Stimulated activated naive CD8-positive, alpha-beta T cell treated with anti-CD3 and anti-CD28 coated beads, Interleukin-15, Interleukin-2, amounts not matched to agents 100 ng/mL and 50 ng/mL, for 24 hours (primary cell): ENCODE results near the gene CTNND2.

ENCODE experiments used
- H3K27ac Mint-ChIP-seq: one replicate; pipeline ENCODE4 v1.8.0; 2021; ENCODE audit warnings: mild to moderate bottlenecking, mixed read lengths
- H3K27me3 Mint-ChIP-seq: one replicate; pipeline ENCODE4 v1.8.0; 2021; ENCODE audit warnings: mixed read lengths
- H3K36me3 Mint-ChIP-seq: one replicate; pipeline ENCODE4 v1.8.0; 2021; ENCODE audit warnings: low read depth, mixed read lengths
- H3K4me1 Mint-ChIP-seq: one replicate; pipeline ENCODE4 v1.8.0; 2021; ENCODE audit warnings: low read depth, mixed read lengths
- H3K4me3 Mint-ChIP-seq: one replicate; pipeline ENCODE4 v1.8.0; 2021; ENCODE audit warnings: mild to moderate bottlenecking, mixed read lengths
- H3K9me3 Mint-ChIP-seq: one replicate; pipeline ENCODE4 v1.8.0; 2021; ENCODE audit warnings: mixed read lengths

Gene CTNND2

GRCh38 chr5:11528720-11529119 lies 375.5 kb downstream of the CTNND2 start:
- Mint-ChIP-seq H3K36me3 (no peaks in the 10 kb centered on the region), H3K27ac (no peak overlapping the region), H3K4me1 (no peaks in the 10 kb centered on the region), H3K9me3 (no peaks in the 10 kb centered on the region), H3K4me3 (no peak overlapping the region), H3K27me3 (no peaks in the 10 kb centered on the region)

DNA sequence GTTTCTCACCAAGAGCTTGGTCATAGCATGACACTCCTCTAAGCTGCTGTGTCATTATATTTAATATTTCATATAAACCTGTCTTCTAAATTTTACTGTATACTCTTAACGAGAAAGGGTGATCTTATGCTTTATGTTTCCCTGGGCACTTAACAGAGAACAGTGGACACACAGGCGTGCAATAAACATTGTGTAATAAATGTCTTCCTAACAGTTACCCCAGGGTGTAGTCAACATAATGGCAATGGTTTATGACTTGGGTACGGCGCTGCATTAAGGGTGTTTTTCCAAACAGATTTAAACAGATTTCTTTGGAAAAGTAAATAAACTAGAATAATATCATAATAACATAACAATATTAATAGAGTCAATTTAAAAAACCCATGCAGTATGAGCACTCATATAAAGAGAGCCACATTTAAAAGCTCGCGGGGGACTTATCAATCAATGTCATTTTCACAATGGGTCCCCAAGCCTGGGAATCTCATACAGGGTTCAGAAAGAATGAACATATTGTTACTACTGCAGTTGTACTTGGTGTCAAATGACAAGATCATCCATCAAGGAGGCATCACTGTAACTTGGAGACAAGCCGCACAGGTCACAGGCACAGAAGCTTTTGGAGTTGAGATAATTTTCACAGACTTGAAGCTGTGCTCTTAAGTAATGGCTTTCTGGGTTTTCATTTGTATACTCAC lies 376.4 kb downstream of the CTNND2 start:
- Mint-ChIP-seq H3K4me1 (no peaks in the 10 kb centered on the region), H3K4me3 (no peak overlapping the region), H3K27me3 (no peaks in the 10 kb centered on the region), H3K27ac (no peak overlapping the region), H3K9me3 (no peaks in the 10 kb centered on the region), H3K36me3 (no peaks in the 10 kb centered on the region)

GRCh38 chr5:11525020-11525419 lies 379.2 kb downstream of the CTNND2 start:
- Mint-ChIP-seq H3K27me3 (no peaks in the 10 kb centered on the region), H3K4me3 (no peak overlapping the region), H3K4me1 (no peaks in the 10 kb centered on the region), H3K9me3 (no peaks in the 10 kb centered on the region), H3K36me3 (no peaks in the 10 kb centered on the region), H3K27ac (no peak overlapping the region)

DNA sequence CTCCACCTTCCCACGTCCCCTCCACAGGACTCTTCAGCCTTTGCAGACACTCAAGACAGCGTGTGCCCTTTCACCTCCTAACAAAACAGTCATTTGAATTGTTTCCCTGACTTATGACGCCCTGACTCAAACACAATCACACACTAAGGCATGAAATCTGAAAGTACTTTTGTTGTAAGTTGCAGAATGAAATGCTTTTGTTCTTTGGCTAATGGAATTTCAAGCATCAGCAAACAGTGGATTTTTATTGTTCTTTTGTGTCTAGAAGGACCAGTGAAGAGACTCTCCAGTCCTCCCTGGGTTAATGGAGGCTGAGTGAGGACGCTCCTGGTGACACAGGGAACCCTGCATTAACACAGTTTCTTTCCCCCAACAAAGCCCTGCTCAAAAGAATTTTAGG lies 380.1 kb downstream of the CTNND2 start:
- Mint-ChIP-seq H3K9me3 (no peaks in the 10 kb centered on the region), H3K27ac (no peak overlapping the region), H3K4me1 (no peaks in the 10 kb centered on the region), H3K27me3 (no peaks in the 10 kb centered on the region), H3K36me3 (no peaks in the 10 kb centered on the region), H3K4me3 (no peak overlapping the region)

DNA sequence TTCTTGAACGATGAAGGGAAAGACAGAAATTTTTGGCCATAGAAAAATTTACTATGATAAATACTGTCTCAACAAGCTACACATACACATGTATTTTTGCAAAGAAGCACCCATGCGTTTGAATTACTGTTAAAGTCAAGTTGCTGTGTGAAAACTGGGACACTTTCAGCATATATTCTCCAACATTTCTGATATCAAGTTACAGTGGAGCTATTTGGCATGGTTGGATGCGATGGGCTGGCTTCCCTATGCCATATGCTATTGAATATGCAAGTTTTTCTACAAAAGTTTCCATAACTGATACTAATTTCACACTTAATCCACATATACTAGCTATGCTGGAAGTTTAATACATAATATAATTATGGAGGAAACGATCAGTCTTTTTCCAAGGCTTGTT lies 381.4 kb downstream of the CTNND2 start:
- Mint-ChIP-seq H3K4me1 (no peaks in the 10 kb centered on the region), H3K27ac (no peak overlapping the region), H3K4me3 (no peak overlapping the region), H3K27me3 (no peaks in the 10 kb centered on the region), H3K9me3 (no peaks in the 10 kb centered on the region), H3K36me3 (no peaks in the 10 kb centered on the region)

DNA sequence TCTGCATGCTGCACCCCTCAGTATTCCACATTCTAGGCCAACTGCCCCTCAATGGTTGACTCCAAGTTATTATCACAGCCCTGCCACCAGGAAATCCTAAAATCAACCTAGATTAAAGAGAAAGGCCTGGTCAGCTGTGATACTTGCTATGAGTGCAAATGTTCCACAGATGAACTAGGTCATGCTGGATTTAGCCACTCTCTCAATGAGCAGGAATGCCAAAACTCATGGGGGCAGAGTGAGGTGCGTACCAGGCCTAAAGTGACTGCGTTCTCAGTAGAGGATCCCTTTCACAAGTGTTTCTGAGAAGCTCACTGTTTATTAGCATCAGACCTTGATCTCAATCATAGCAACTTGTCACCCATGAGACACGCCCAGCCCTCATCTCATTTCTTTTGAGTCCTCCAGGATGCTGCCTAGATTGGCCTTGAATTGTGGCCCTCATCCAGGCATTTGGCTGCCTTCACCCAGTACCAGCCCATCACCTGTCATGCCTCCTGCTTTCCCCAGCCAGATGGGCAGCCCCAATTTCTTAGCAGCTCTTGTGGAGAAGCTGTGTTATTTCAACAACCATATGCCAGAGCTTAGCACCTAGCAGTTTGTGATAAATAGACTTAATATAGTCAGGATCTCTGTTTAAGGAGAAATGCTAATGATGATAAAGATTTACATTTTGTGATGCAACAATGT lies 383.9 kb downstream of the CTNND2 start:
- H3K27ac Mint-ChIP-seq, result no peak overlapping the region
- H3K27me3 Mint-ChIP-seq, result no peaks in the 10 kb centered on the region
- no peaks in the 10 kb centered on the region for H3K4me1 Mint-ChIP-seq
- no peak overlapping the region for H3K4me3 Mint-ChIP-seq
- H3K9me3 Mint-ChIP-seq, result no peaks in the 10 kb centered on the region
- H3K36me3 Mint-ChIP-seq, result no peaks in the 10 kb centered on the region

DNA sequence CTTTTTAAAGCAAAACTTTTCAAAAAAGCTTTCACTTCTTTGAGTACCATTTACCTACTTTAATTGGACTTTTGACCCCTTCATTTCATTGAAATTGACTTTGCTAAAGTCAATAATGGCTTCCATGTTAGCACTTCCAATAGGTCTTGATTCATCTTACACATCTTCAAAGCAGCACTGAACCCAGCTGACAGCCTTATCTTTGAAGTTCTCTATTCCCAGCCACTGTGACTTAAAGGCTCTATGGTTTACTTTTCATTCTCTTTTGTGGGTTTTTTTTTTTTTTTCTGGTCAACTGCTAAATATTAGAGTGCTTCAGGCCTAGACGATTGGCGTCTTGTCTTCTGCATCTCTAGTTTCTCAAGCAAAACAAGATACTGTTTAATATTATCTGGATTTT lies 385.0 kb downstream of the CTNND2 start:
- Mint-ChIP-seq H3K9me3 (no peaks in the 10 kb centered on the region), H3K4me3 (no peak overlapping the region), H3K36me3 (no peaks in the 10 kb centered on the region), H3K27ac (no peak overlapping the region), H3K27me3 (no peaks in the 10 kb centered on the region), H3K4me1 (no peaks in the 10 kb centered on the region)

GRCh38 chr5:11518676-11519075 lies 385.6 kb downstream of the CTNND2 start:
- Mint-ChIP-seq H3K4me3 (no peak overlapping the region), H3K36me3 (no peaks in the 10 kb centered on the region), H3K9me3 (no peaks in the 10 kb centered on the region), H3K27me3 (no peaks in the 10 kb centered on the region), H3K27ac (no peak overlapping the region), H3K4me1 (no peaks in the 10 kb centered on the region)

- Mint-ChIP-seq H3K4me3 (no peak overlapping the region), H3K9me3 (no peaks in the 10 kb centered on the region), H3K27me3 (no peaks in the 10 kb centered on the region), H3K27ac (no peak overlapping the region), H3K4me1 (no peaks in the 10 kb centered on the region), H3K36me3 (no peaks in the 10 kb centered on the region)
Observed at GRCh38 chr5:11514705-11515432, 389.4 kb downstream of the CTNND2 start.

DNA sequence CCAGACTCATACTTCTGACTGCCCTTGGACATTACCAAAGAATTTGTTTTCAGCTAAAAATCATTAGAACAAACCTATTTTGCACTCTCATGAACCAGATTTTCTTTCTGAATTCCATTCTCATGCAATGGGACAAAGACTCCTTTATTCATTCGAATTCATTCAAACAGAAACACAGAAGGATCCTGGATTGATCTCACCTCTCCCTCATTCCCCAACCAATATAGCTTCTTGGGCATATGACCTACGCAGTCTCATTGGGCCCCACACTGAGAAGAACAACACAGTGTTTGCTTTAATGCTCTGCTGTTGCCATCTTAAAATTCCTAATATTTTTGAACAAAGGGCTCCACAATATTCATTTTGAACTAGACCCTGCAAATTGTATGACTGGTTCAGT lies 392.4 kb downstream of the CTNND2 start:
- Mint-ChIP-seq H3K4me1 (no peaks in the 10 kb centered on the region), H3K27me3 (no peaks in the 10 kb centered on the region), H3K9me3 (no peaks in the 10 kb centered on the region), H3K27ac (no peak overlapping the region), H3K4me3 (no peak overlapping the region), H3K36me3 (no peaks in the 10 kb centered on the region)

- Mint-ChIP-seq H3K36me3 (no peaks in the 10 kb centered on the region), H3K4me1 (no peaks in the 10 kb centered on the region), H3K9me3 (no peaks in the 10 kb centered on the region), H3K4me3 (no peak overlapping the region), H3K27ac (no peak overlapping the region), H3K27me3 (no peaks in the 10 kb centered on the region)
Observed at GRCh38 chr5:11510889-11511288, 393.4 kb downstream of the CTNND2 start.

DNA sequence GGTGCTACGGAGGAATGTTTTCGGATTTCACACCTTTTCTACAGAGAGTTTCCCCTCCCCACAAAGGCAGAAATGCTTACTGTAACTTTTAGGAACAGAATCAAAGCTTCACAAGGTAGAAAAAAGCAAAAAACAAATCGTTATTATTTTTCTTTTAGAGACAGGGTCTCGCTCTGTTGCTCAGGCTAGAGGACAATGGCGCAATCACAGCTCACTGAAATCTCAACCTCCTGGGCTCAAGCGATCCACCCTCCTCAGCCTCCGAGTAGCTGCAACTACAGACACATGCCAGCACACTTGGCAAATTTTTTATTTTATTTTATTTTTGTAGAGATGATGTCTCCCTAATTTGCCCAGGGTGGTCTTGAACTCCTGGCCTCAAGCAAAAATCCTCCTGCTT lies 394.5 kb downstream of the CTNND2 start:
- no peak overlapping the region for H3K27ac Mint-ChIP-seq
- no peaks in the 10 kb centered on the region for H3K9me3 Mint-ChIP-seq
- no peaks in the 10 kb centered on the region for H3K4me1 Mint-ChIP-seq
- no peaks in the 10 kb centered on the region for H3K27me3 Mint-ChIP-seq
- H3K4me3 Mint-ChIP-seq, result no peak overlapping the region
- H3K36me3 Mint-ChIP-seq, result no peaks in the 10 kb centered on the region

DNA sequence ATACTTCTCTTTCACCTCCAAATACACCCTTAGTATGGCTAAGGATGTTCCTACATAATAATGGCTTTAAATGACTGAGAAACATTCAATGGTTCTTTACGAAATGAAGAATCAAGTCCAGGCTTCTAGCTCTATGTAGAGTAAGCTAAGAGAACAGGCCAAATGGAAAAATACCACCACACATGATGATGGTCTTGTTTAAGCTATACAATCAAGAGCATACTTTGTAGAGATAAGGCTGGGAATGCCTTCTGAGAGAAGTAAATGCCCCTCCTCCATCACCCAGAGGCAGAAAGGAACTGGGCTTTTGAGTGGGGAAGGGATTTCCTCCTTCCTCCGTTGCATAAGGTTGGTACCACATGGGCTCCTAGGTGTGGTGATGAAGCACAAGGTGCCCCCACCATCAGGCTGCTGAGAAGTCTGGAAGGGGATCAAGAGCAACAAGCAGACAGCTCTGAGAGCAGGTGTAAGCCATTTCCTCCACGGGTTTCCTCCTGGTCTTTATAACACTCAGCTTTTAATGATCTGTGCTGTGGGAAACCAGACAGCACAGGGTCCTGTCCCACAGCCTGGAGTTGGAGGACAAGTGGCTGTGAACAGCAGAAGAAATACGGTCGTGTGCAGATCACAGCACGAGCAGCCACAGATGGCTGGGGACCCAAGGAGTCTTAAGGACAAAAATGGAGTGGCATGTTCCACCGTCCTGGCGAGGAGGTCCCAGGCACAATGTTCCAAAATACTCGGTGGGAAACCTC lies 396.9 kb downstream of the CTNND2 start:
- H3K36me3 Mint-ChIP-seq, result no peaks in the 10 kb centered on the region
- H3K4me1 Mint-ChIP-seq, result no peaks in the 10 kb centered on the region
- H3K27me3 Mint-ChIP-seq, result no peaks in the 10 kb centered on the region
- H3K4me3 Mint-ChIP-seq, result no peak overlapping the region
- H3K27ac Mint-ChIP-seq, result no peak overlapping the region
- no peaks in the 10 kb centered on the region for H3K9me3 Mint-ChIP-seq

- no peaks in the 10 kb centered on the region for H3K4me1 Mint-ChIP-seq
- H3K4me3 Mint-ChIP-seq, result no peak overlapping the region
- no peaks in the 10 kb centered on the region for H3K27me3 Mint-ChIP-seq
- H3K9me3 Mint-ChIP-seq, result no peaks in the 10 kb centered on the region
- no peaks in the 10 kb centered on the region for H3K36me3 Mint-ChIP-seq
- H3K27ac Mint-ChIP-seq, result no peak overlapping the region
Observed at GRCh38 chr5:11504886-11505193, 399.4 kb downstream of the CTNND2 start.
